Left ventricle myocardium inferior (tissue), 1 donor: ENCODE data around the gene SLX9. TPM values are rescaled to one million over a fixed set of nuclear protein-coding genes. Genes with fewer than 3 reads are reported as not detected.

Source experiments
- DNase-seq: peaks from one replicate; pipeline ENCODE4 v3.0.0-alpha.2; 2020
- H3K27ac ChIP-seq: fragments of 200-600 bp; replicated peaks from 2 replicates; pipeline ENCODE4 v1.8.0; 2021
- H3K27me3 ChIP-seq: fragments of 200-600 bp; 2 replicates; pipeline ENCODE4 v1.8.0; 2021; ENCODE audit warnings: low read depth
- H3K36me3 ChIP-seq: fragments of 200-600 bp; 2 replicates; pipeline ENCODE4 v1.8.0; 2021
- H3K4me1 ChIP-seq: fragments of 200-600 bp; 2 replicates; pipeline ENCODE4 v1.8.0; 2021
- H3K4me3 ChIP-seq: fragments of 200-600 bp; 2 replicates; pipeline ENCODE4 v1.8.0; 2021; ENCODE audit warnings: mild to moderate bottlenecking, moderate library complexity
- H3K9me3 ChIP-seq: fragments of 200-600 bp; replicated peaks from 2 replicates; pipeline ENCODE4 v1.8.0; 2021
- CTCF ChIP-seq: fragments of 200-600 bp; IDR thresholded peaks from 2 replicates; pipeline ENCODE4 v1.8.0; 2021; ENCODE audit warnings: antibody characterized with exemption, mild to moderate bottlenecking, borderline replicate concordance
- intact Hi-C: fragments of 100-400 bp; cut with micrococcal nuclease; formaldehyde crosslinking; loops from one replicate; pipeline ENCODE4 v1.11.0; 2022
- total RNA-seq: library from RNA; stranded (reverse); fragmentation: NEBNext Ultra II Directional; extraction: Animal tissue kit (Norgen Biotek cat#: 25700); gene quantifications from one replicate; pipeline ENCODE4 v1.2.1, GENCODE V29; 2021
- donor health status: DM: no; HTN: yes; CAD: no; lungs with severe emphysema.

SLX9 gene
- total RNA-seq, 1 donor from 2014 or later = 70.7 TPM

- no peaks in the 10 kb centered on the region for H3K4me1 ChIP-seq
- H3K9me3 ChIP-seq = no peaks in the 10 kb centered on the region
- peak; percentile 13 for DNase-seq
- H3K36me3 ChIP-seq = no peaks in the 10 kb centered on the region
- TF ChIP-seq CTCF = no peak
- intact Hi-C loops = no loop called here
- H3K27ac ChIP-seq = no peak overlapping the region
- no peak overlapping the region for H3K4me3 ChIP-seq
- H3K27me3 ChIP-seq = peaks cover 27% of the 10 kb centered on the region
These were observed 39.9 kb upstream of the SLX9 start for GRCh38 chr21:44899768-44900558.

GRCh38 chr21:44900559-44901251 is 39.1 kb upstream of the SLX9 start:
- DNase-seq = no peak
- intact Hi-C loops = no loop called here
- Histone ChIP-seq H3K4me3 (no peak overlapping the region), H3K27ac (no peak overlapping the region), H3K36me3 (no peaks in the 10 kb centered on the region), H3K9me3 (no peaks in the 10 kb centered on the region), H3K4me1 (no peaks in the 10 kb centered on the region), H3K27me3 (peaks cover 27% of the 10 kb centered on the region)
- TF ChIP-seq CTCF = no peak

- no peak for DNase-seq
These were observed 38.3 kb upstream of the SLX9 start for GRCh38 chr21:44901391-44902074.

GRCh38 chr21:44902268-44903049 is 37.4 kb upstream of the SLX9 start:
- TF ChIP-seq CTCF = no peak
- Histone ChIP-seq H3K4me1 (no peaks in the 10 kb centered on the region), H3K4me3 (no peak overlapping the region), H3K36me3 (no peaks in the 10 kb centered on the region), H3K9me3 (no peaks in the 10 kb centered on the region), H3K27ac (no peak overlapping the region), H3K27me3 (peaks cover 25% of the 10 kb centered on the region)
- intact Hi-C loops = no loop called here
- peak; percentile 11 for DNase-seq

More at GRCh38 chr21:44901391-44902074, 38.3 kb upstream of the SLX9 start:
- H3K9me3 ChIP-seq = no peaks in the 10 kb centered on the region
- H3K4me1 ChIP-seq = no peaks in the 10 kb centered on the region
- no peak overlapping the region for H3K27ac ChIP-seq
- H3K36me3 ChIP-seq = no peaks in the 10 kb centered on the region
- TF ChIP-seq CTCF = no peak
- intact Hi-C loops = no loop called here
- no peak overlapping the region for H3K4me3 ChIP-seq
- peaks cover 26% of the 10 kb centered on the region for H3K27me3 ChIP-seq
